Loucy (cell line): Measurements from ENCODE around the gene RAB7B.

ENCODE experiments used
- H2AFZ ChIP-seq: fragments of 200-600 bp; sonication (generic); 2 replicates; pipeline ENCODE4 v1.6.0; 2016; ENCODE audit warnings: antibody characterized with exemption, mild to moderate bottlenecking, low read length, moderate library complexity
- H3F3A ChIP-seq: fragments of 200-600 bp; 2 replicates; pipeline ENCODE4 v1.6.0; 2016; ENCODE audit warnings: antibody characterized with exemption, low read depth, mild to moderate bottlenecking
- H3K27me3 ChIP-seq: fragments of 200-600 bp; sonication (generic); 2 replicates; pipeline ENCODE4 v1.6.1; 2014; ENCODE audit warnings: low read length, mild to moderate bottlenecking; ENCODE audit not compliant: insufficient read depth, poor library complexity, severe bottlenecking
- H3K36me3 ChIP-seq: fragments of 200-600 bp; sonication (generic); 2 replicates; pipeline ENCODE4 v1.6.1; 2016; ENCODE audit warnings: low read length; ENCODE audit not compliant: insufficient read depth
- H3K4me1 ChIP-seq: fragments of 200-600 bp; sonication (generic); 2 replicates; pipeline ENCODE4 v1.5.1; 2014; ENCODE audit warnings: low read length, mild to moderate bottlenecking; ENCODE audit not compliant: insufficient read depth, poor library complexity, severe bottlenecking
- H3K4me2 ChIP-seq: fragments of 200-600 bp; sonication (generic); 2 replicates; pipeline ENCODE4 v1.6.0; 2014; ENCODE audit warnings: antibody characterized with exemption, low read length, low read depth, mild to moderate bottlenecking; ENCODE audit not compliant: poor library complexity, severe bottlenecking
- H3K4me3 ChIP-seq: fragments of 200-600 bp; sonication (generic); 2 replicates; pipeline ENCODE4 v1.5.1; 2014; ENCODE audit warnings: low read length, mild to moderate bottlenecking, mixed read lengths; ENCODE audit not compliant: poor library complexity, severe bottlenecking
- H3K79me2 ChIP-seq: fragments of 200-600 bp; sonication (generic); 2 replicates; pipeline ENCODE4 v1.6.1; 2014; ENCODE audit warnings: low read length; ENCODE audit not compliant: insufficient read depth
- H3K9ac ChIP-seq: fragments of 200-600 bp; sonication (generic); 2 replicates; pipeline ENCODE4 v1.6.0; 2014; ENCODE audit warnings: mild to moderate bottlenecking, low read depth, low read length, moderate library complexity; ENCODE audit not compliant: poor library complexity, severe bottlenecking
- H3K9me2 ChIP-seq: fragments of 200-600 bp; sonication (generic); replicated peaks from 2 replicates; pipeline ENCODE4 v1.6.1; 2016; ENCODE audit warnings: low read depth, low read length, mixed read lengths
- H3K9me3 ChIP-seq: fragments of 200-600 bp; sonication (generic); 2 replicates; pipeline ENCODE4 v1.6.1; 2014; ENCODE audit warnings: mild to moderate bottlenecking, antibody characterized with exemption, low read length, low read depth; ENCODE audit not compliant: insufficient read depth
- H4K20me1 ChIP-seq: fragments of 200-600 bp; sonication (generic); 2 replicates; pipeline ENCODE4 v1.6.0; 2014; ENCODE audit warnings: antibody characterized with exemption, low read length, mild to moderate bottlenecking; ENCODE audit not compliant: insufficient read depth, poor library complexity, severe bottlenecking
- EZH2phosphoT487 ChIP-seq: fragments of 200-600 bp; IDR thresholded peaks from 2 replicates; pipeline ENCODE4 v1.6.1; 2018; ENCODE audit warnings: antibody characterized with exemption, mild to moderate bottlenecking, moderate library complexity, borderline replicate concordance
- TF ChIP-seq, protein P1 (sequence below): fragments of 200-600 bp; sonication (generic); conservative IDR thresholded peaks from 2 replicates; pipeline ENCODE4 v1.5.1; 2014; ENCODE audit warnings: mild to moderate bottlenecking, antibody characterized with exemption, low read length

The RAB7B gene

DNA sequence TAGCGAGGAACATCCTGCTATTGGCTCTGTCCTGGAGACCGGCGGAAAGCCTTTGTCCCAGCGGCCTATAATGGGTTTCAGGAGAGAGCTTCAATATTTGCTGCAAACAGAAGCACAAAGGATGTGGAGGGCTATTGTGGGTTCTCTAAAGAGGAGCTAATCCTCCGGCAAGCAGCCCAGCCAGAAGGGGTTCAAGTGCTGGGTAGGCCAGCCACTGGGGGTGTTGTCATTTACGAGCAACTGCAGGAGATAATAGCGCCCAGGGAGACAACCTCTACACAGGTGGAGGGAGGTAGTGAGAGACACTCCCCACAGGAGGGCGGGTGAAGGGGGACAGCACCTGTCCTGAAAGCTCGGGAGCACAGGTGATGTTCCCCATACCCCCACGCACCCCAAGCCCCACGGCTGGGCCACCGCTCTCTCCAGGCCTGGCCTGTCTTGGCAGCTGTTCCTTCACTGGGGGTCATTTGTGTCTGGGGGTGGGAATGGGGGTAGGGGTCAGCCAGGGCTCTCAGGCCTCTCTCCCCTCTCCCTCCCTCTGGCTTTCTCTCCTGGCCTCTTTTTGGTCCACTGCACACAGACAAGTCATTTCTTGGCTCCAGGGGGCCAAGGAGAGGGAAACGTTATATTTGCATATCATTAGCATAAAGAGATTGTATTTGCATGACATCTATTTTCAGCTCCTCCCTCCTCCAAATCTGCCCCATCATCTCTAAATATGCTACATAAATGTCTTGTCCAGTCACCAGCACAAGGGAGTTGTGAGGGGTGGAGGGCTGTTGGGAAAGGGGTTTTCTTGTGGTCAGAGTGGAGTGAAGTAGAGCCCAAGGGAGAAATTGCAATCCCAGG, 37.9 kb downstream of the RAB7B start:
- no peak for TF ChIP-seq EZH2phosphoT487
- TF ChIP-seq, protein P1, sequence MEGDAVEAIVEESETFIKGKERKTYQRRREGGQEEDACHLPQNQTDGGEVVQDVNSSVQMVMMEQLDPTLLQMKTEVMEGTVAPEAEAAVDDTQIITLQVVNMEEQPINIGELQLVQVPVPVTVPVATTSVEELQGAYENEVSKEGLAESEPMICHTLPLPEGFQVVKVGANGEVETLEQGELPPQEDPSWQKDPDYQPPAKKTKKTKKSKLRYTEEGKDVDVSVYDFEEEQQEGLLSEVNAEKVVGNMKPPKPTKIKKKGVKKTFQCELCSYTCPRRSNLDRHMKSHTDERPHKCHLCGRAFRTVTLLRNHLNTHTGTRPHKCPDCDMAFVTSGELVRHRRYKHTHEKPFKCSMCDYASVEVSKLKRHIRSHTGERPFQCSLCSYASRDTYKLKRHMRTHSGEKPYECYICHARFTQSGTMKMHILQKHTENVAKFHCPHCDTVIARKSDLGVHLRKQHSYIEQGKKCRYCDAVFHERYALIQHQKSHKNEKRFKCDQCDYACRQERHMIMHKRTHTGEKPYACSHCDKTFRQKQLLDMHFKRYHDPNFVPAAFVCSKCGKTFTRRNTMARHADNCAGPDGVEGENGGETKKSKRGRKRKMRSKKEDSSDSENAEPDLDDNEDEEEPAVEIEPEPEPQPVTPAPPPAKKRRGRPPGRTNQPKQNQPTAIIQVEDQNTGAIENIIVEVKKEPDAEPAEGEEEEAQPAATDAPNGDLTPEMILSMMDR = no peak
- no peaks in the 10 kb centered on the region for H3K79me2 ChIP-seq
- no peaks in the 10 kb centered on the region for H3K9me3 ChIP-seq
- no peak overlapping the region for H3K9ac ChIP-seq
- no peaks in the 10 kb centered on the region for H4K20me1 ChIP-seq
- no peaks in the 10 kb centered on the region for H3F3A ChIP-seq
- no peaks in the 10 kb centered on the region for H3K9me2 ChIP-seq
- H3K4me2 ChIP-seq = no peak overlapping the region
- H2AFZ ChIP-seq = no peak overlapping the region
- no peaks in the 10 kb centered on the region for H3K27me3 ChIP-seq
- H3K4me1 ChIP-seq = peaks cover 9% of the 10 kb centered on the region
- no peaks in the 10 kb centered on the region for H3K36me3 ChIP-seq
- H3K4me3 ChIP-seq = no peak overlapping the region

DNA sequence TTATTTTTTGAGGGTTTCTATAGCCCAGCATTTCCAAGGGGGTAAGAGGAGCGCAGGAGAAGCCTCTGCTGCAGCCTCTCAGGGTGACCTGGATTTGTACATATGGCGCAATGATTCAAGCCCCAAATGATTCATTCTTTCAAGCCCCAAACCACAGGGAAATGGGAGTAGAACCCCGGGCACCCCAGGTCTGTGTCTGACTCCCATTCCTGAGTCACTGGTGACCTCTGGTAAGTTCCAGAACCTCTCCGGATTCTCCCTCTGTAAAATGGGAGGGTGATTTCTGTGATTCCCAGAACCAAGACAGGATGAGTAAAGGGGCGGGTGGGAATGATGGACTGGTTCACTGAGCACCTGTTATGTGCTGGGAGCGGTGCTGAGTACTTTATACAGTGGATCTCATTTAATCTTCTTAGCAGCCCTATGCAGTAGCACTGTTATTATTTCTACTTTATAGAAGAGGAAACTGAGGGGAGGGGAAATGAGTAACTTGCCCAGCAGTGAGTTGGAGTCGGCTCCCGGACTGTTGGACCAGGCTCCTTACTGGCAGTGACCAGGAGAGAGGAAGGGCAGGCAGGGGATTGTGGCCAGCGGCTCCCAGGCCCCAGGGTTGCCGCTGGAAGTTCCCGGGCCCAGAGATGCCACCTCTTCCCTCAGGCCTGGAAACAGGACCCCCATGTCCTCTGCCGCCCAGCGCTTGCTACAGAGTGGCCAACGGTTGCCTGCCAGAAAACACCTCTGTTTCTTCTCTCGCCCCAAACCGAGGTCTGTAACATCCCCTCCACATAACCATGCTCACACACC, 39.6 kb downstream of the RAB7B start:
- Histone ChIP-seq H3K79me2 (no peaks in the 10 kb centered on the region), H3K9me3 (no peaks in the 10 kb centered on the region), H3K36me3 (no peaks in the 10 kb centered on the region), H2AFZ (no peak overlapping the region), H4K20me1 (no peaks in the 10 kb centered on the region), H3K9me2 (no peaks in the 10 kb centered on the region), H3K4me2 (no peak overlapping the region), H3K4me1 (peaks cover 9% of the 10 kb centered on the region), H3K4me3 (no peak overlapping the region), H3F3A (no peaks in the 10 kb centered on the region), H3K27me3 (no peaks in the 10 kb centered on the region), H3K9ac (no peak overlapping the region)
- TF ChIP-seq EZH2phosphoT487 = no peak
- TF ChIP-seq, protein P1 = no peak

DNA sequence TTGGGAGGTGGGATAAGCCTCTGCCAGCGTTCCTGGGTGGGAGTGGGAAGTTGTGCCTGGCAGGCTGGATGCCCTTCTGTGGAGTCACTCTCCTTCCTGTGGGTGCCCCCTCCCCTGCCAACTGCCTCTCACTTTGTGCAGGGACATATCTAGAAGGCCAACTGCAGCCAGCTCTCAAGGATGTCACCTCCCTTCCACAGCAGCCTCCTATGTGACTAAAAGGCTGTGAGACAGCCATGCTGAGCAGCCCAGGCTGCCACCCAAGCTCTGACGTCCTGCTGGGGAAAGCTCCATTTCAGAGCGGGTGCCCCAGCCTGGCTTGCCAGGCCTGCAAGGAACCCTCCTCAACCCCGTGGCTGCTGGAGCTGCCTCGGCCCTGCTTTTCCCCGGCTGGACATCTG, 40.4 kb downstream of the RAB7B start:
- Histone ChIP-seq H2AFZ (no peak overlapping the region), H3K27me3 (no peaks in the 10 kb centered on the region), H3K4me3 (no peak overlapping the region), H3K9me3 (no peaks in the 10 kb centered on the region), H3K4me1 (peaks cover 9% of the 10 kb centered on the region), H3K79me2 (no peaks in the 10 kb centered on the region), H3K4me2 (no peak overlapping the region), H3F3A (no peaks in the 10 kb centered on the region), H4K20me1 (no peaks in the 10 kb centered on the region), H3K9ac (no peak overlapping the region), H3K36me3 (no peaks in the 10 kb centered on the region), H3K9me2 (no peaks in the 10 kb centered on the region)
- TF ChIP-seq EZH2phosphoT487 = no peak
- TF ChIP-seq, protein P1 = no peak
